NCI-H69 (cell line): Measurements from ENCODE around the gene OPTC.
A peak's percentile ranks its signal among the peaks of the same experiment; 100 is the strongest.

Experiments used
- DNase-seq: peaks from one replicate; lab custom pipeline; 2025; lab: John Stamatoyannopoulos, UW

OPTC gene

DNA sequence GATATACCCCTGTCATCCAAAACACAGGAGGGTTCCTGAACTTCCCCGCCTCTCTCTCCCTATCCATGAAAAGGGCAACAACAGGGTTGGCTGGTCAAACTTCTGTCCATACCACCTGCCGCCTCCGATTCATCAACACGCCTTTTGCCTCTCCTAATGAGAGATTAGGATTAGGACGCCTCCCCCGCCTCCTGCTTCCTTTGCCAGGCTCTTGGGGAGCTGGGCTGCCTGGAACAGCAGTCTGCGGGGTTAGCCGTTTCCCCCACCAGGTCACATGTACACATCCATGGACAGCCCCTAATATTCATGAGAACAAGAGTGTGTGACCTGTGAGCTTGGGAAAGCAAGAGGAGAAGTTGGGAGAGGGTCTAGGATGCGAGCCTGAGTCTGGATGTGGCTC is 2.3 kb upstream of the OPTC start:
- peak; percentile 98 for DNase-seq

GRCh38 chr1:203492082-203492747 is 1.7 kb upstream of the OPTC start:
- DNase-seq, result peak; percentile 94

DNA sequence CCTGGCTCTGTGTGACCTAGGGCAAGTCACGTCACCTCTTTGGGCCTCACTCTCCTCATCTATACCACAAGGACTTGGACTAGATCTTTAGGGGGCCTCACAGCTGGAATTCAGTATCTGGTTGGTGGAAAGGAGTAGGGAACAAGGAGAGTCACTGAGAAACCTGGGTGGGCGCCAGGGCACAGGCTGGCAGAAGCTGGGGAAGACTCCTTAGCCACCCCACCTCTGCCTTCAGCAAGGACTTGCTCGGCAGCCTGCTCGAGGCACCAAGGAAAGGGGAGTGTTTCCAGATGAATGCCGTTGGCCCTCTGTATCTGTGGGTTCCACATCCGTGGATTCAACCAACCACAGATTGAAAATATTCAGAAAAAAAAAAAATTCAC is 1.2 kb upstream of the OPTC start:
- DNase-seq, result no peak

DNA sequence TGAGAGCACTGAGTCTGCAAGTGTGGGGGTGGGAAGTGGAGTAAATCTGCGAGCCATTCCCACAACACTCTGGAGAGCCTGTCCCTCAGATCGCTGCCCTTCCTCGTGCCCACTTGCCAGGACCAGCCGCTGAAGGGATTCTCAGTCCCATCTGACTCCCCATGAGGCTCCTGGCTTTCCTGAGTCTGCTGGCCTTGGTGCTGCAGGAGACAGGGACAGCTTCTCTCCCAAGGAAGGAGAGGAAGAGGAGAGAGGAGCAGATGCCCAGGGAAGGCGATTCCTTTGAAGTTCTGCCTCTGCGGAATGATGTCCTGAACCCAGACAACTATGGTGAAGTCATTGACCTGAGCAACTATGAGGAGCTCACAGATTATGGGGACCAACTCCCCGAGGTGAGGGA is 1.9 kb downstream of the OPTC start:
- no peak for DNase-seq

DNA sequence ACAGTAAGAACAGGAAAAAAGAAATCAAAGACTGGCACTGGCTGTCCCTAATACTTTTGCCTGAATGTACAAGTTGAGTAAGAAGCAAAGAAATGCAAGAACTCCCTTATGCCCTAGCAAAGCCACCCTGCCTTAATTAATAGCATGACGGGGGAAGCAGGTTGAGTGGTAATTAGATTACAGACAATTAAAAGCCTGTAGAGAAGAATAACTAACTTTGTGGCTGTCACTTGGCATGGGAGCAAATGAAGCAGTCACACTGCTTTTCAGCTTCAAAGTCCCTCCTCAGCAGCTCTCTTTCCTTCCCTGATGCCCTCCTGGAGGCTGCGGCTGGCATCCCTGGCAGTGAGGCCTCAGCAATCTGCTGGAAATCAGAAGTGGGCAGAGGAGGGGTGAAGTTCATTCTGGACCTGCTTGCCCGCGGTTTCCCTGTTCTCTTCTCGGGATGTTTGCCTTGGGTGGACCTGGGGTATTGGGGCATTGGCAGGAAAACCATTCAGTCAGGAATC is 3.4 kb downstream of the OPTC start:
- no peak for DNase-seq

GRCh38 chr1:203499643-203500278 is 5.8 kb downstream of the OPTC start:
- no peak for DNase-seq

DNA sequence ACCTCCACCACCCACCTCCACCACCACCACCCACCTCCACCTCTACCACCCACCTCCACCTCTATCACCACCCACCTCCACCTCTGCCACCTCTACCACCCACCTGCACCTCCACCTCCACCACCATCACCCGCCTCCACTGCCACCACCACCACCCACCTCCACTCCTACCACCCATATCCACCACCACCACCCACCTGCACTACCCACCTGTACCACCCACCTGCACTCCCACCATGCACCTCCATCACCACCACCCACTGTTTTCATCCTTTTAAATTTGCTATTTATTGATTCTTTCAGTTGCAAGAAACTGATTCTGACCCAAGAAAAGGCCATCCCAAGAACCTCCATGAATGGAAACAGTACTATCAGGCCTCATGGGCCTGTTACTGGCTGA is 6.3 kb downstream of the OPTC start:
- DNase-seq, result no peak

GRCh38 chr1:203503836-203504235 is 9.9 kb downstream of the OPTC start:
- no peak for DNase-seq

DNA sequence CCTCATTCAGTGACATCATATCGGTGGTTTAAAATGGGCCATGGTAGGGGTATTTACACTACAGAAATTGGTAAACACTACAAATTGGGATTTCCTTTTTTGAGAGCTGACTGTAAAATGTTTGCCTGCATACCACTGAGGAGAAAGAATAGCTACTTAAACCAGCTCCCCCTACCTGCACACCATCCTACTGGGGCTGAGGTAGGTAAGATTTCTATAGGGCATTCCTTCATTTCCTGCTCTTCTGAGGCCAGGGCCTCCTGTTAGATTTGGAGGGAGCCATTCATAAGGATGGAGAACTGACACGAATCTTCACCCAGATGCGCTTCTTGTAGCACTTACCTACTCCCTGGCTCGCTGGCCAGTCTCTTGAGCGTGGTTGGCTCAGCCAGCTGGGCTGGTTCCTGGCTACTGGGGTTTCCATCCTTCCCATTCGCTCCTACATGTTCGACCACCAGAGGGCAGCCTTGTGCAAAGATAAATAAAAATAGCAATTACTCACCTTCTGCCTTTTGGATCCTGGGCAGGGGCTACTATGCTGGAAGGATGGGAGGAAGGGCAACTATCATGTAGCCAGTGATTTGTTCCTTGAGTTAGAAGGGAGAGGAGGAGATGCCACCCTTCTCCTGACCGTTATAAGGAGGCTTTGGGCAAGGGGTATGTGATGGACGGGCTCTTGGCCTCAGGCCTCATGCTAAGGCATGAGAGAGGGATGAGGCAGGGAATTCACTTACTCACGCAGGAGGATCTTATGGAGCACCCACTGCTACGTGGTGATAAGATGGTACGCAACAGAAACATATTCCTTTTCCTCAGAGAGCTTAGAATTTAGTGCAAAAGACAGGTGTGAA is 10.7 kb downstream of the OPTC start:
- peak; percentile 91 for DNase-seq

DNA sequence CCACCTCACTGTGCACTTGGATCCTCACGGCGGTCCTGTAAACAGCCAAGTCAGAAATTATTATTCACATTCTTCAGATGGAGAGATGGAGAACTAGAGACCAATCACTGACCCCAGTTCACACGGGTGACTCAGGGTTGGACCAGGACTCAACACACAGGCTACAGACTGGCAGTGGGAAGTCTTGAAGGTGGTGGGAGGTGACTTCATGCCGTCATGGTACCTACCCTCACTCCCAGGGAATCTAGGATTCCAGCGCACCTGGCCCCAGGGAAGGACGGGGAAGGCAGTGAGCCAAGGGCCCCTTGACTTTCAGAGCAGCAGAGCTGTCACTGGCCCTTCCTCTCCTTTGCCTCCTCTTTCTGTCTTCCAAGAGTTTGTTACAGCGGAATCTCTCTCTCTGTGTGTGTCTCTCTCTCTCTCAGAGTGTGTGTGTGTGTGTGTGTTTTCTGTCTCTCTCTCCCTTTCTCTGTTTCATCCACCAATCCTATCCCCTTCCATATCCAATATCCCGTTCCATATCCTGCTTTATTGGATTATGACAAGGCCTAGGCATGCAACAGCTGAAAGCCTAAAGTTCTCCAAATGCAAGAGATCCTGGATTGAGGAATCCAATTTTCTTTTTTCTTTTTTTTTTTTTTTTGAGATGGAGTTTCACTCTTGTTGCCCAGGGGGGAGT is 11.7 kb downstream of the OPTC start:
- DNase-seq, result no peak

DNA sequence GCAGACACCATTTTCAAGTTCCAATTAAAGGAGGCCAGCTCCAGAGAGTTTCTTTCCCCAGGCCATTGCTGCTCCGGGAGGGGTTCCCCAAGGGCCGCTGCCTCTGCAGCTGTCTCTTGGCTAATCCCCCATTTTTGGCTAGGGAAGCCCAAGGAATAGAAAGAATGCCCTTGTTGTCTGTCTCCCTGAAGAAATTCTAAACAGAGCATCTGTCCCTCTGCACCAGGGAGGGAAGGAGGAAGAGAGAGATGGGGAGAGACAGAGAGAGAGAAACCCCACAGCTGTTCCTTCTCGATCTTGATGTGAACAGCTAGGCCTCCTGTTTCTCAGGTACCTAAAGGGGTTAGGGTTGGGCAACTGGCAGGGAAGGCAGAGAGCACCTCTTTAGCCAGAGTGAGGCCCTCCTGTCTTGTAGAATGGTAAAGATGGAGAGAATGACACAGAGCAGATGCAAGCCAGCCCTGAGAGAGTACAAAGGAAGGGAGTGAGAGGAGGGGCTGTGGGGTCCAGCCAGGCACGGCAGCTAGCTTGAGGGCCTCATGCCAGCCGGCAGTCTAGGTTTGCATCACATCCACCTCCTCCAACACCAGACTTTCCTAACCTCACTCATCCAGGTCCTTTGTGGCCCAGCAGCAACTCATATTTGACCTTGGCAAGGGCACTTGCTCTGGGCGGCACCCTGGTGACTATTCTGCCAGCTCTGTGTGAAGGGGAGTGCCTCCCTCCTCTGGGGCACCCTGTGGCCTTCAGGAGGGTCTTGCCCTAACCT is 13.1 kb downstream of the OPTC start:
- peak; percentile 40 for DNase-seq

DNA sequence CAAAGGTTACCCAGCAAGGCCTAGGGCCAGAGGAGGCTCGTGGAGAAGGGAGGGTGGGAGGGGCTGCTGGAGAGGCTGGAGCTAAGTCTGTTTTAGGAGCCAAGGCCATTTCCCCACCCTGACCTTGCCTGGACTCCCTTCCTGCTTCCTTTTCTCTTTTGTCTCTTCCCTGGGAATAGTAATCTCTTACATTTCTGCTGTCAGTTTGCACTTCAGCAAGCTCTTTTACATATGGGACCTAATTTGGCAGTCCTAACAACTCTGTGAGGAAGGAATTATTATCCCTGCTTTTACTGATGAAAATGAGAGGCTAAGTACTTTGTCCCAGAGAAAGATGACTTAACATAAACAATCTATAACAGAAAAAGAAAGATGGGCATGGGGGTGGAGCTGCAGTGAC is 13.8 kb downstream of the OPTC start:
- DNase-seq, result no peak

DNA sequence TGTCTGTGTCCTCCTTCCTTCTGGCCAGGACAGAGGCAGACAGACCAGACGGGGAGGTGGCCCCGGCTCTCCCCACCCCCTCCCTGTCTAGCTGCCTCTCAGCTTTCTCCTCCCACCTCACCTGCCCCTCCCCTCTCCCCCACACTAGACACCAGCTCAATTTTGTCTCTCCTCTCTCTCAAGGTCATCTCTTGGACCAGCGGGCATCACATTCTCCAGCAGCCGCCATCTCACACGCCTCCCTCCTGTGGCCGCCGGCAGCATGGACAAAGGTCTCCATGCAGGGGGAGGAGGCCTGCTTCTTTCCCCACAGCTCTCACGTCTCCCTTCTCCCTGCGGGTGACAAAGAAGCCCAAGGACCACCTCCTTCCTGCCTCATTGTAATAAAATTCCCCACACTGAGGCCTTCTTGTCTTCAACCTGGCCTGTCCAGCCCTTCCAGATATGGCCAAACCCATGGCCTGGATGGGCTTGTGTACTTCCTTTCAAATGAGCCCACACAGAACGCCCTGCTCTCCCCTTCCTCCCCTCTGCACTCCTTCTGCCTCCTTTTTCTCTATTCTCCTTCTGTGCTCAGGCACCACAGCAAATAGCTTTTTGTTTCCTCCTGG is 14.6 kb downstream of the OPTC start:
- DNase-seq, result no peak

DNA sequence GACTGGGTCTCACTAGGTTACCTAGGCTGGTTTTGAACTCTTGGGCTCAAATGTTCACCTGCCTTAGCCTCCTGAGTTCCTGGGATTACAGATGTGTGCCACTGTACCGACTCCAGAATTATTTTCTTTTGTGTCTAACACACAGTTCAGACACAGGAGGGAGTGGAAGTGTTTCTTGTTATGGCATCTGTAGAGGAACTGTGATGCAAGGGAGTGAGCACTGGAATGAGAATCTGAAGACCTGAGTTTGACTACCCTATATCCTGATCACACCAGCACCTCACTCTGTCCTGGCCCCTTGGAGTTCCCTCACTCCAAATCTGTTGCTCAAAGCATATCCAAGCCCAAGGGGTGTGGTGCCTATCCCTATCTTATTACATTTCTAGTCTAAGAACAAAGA is 15.2 kb downstream of the OPTC start:
- no peak for DNase-seq

DNA sequence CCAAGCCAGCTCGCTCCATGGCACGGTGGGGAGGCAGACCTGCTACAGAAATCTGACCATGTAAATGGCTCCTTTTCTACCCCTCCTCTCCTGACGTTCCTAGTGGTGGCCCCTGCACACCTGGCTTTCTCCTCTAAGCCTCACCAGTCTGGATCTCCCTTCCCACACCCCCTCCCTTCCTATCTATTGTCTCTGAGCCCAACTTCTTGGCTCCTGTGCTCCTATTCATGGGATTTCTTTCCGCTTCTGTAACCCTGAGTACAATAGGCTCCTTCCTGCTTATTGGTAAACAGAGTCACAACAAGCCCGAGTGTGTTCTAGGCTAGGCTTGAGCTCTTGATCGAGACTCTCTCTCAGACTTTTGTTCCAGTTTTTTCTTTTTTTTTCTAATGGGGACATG is 17.6 kb downstream of the OPTC start:
- DNase-seq, result no peak

DNA sequence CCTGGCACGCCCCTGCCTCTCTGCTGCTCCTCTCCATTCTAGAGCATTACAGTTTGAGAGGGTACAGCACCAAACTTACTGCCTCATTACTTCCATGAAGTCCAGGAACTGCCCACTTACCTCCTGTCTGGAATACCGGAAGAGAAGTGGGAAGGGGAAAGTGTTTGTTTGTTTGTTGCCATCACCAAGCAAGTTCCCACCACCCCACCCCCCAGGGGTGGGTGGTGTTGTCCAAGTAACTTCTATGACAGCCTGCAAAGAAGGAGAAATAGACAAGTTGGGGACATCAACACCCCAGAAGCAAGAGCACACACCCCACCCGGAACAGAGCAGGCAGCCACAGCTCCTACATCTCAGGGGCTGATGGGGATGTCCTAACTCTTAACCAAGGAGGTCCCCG is 18.0 kb downstream of the OPTC start:
- no peak for DNase-seq

DNA sequence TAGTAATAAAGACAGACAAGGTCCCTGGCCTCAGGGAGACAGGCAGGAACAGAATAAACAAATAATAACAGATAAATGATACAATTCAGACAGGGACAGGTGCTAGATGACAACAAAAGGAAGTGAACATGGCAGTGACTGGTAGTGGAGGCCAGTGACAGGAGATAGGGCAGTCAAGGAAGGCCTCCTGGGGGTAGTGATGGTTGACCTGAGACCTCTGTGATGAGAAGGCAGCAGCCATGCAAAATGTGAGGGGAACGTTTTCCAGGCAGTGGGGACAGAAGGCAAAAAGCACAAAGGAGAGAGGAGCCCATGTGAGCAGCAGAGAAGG is 18.5 kb downstream of the OPTC start:
- DNase-seq, result no peak

GRCh38 chr1:203512848-203513584 is 19.1 kb downstream of the OPTC start:
- DNase-seq, result no peak

GRCh38 chr1:203513585-203514031 is 19.7 kb downstream of the OPTC start:
- no peak for DNase-seq

DNA sequence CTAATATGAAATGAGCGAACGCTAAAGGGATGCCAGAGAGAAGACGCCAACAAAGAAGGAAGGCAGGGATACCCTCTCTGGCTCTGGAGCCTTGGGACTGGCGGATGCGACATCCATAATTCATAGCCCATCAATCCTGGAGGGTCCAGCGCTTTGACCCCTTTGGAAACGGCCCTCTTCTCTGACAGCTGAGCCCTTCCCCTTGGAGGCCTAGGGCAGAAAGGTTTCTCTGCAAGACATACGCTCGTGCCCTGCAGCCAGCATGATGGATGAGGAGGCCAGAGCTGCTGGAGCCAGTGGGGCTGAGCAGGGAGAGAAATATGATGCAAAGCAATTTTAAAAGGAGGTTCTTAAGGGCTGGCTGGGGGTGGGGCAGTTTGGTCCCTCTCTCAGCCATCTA is 22.2 kb downstream of the OPTC start:
- no peak for DNase-seq

DNA sequence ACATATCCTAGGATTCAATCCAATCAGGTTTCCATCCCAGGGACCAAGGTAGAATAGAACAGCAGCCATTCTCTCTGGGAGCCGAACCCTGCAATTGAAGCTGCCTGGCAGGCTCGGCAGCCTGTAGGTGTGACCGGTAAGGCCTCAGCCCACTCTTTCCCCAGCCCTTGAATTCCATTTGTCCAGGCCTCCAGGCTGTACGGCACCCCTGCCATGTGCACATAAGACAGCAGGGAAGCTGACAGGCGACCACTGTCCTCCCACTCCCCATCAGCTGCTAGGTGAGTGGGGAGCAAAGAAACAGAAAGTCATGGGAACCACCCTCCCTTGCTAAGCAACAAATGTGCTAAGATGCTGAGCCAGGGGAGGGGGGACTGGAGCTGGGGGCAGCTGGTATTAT is 23.0 kb downstream of the OPTC start:
- DNase-seq, result peak; percentile 81
